Testis (tissue), 2 donors: Measurements from ENCODE around the gene PDE6B.

Source experiments
- CTCF ChIP-seq, 3 experiments: fragments of 450-650 bp in 2 of 3; fragments of 200-600 bp in 1 of 3; sonication (generic) in 1 of 3; IDR thresholded peaks; one replicate each; pipeline ENCODE4 v1.5.1; 2016 to 2019; ENCODE audit warnings: antibody characterized with exemption in 3 of 3, mild to moderate bottlenecking in 2 of 3, moderate library complexity in 1 of 3
- POLR2A ChIP-seq: fragments of 450-650 bp; IDR thresholded peaks from one replicate; pipeline ENCODE4 v1.6.1; 2017; ENCODE audit warnings: antibody characterized with exemption, mild to moderate bottlenecking, moderate library complexity

GRCh38 chr4:620201-620600, 5.2 kb upstream of the PDE6B start:
- TF ChIP-seq CTCF (IDR thresholded peaks at IDR 0.05) (no peak), POLR2A (no peak)
